Activated gamma-delta T cell treated with anti-CD3 and anti-CD28 coated beads, Interleukin-2, amount 50 U/mL, for 16 hours (primary cell): Measurements from ENCODE around the gene TESK2.
A peak's percentile ranks its signal among the peaks of the same experiment; 100 is the strongest.
"Not testable (repeated sequence)": the region's sequence is repeated elsewhere in the genome, so short reads cannot be mapped to it uniquely, and the experiment has no call there.

Experiments used
- DNase-seq: peaks from one replicate; pipeline ENCODE4 v3.0.0-alpha.2; 2020; ENCODE audit warnings: low read depth

The TESK2 gene, protein sequence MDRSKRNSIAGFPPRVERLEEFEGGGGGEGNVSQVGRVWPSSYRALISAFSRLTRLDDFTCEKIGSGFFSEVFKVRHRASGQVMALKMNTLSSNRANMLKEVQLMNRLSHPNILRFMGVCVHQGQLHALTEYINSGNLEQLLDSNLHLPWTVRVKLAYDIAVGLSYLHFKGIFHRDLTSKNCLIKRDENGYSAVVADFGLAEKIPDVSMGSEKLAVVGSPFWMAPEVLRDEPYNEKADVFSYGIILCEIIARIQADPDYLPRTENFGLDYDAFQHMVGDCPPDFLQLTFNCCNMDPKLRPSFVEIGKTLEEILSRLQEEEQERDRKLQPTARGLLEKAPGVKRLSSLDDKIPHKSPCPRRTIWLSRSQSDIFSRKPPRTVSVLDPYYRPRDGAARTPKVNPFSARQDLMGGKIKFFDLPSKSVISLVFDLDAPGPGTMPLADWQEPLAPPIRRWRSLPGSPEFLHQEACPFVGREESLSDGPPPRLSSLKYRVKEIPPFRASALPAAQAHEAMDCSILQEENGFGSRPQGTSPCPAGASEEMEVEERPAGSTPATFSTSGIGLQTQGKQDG

DNA sequence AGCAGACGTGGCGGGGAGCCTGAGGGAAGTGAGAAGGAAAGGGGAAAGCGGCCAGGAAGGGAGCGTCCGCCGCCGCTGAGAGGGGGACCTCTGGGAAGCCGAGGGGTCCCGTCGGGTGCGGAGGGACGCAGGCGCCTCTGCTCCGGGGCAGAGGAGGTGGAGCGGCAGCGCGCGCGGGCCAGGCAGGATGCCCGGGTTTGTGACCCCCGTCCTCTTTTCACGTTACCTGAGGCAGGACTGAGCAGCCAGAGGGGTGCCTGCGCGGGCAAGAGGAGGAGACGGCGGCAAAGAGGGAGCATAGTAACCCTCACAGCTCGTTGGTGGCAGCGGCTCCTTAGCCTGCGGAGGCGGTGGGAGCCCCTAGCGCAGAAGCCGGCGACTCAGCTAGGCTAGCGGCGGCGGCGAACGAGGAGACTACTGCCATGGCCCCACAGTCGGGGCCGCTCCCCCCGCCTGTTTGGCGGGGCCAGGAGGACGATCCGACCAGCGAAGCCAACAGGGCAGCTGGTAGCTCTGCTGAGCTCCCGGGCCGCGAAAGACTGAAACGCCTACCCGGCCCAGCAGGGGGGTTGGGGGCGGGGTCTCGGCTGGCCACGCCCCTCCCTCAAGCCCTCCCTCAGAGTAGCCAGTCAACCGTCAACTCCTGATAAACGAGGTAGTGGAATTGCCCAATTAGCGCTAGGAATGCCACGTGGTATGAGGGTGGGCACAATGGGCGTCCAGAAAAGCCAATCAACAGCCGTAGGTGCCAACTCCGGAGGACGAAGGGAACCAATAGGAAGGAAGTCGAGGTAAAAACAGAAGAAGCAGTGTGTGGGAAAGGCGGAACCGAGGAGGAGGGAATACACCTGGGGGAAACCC is at the start of gene TESK2:
Gene TESK2 (minus strand): TSS at position 538 of the 861 bp plus-strand sequence. CDS start 33,378 bp downstream, outside the sequence.
- peak; percentile 92 for DNase-seq

DNA sequence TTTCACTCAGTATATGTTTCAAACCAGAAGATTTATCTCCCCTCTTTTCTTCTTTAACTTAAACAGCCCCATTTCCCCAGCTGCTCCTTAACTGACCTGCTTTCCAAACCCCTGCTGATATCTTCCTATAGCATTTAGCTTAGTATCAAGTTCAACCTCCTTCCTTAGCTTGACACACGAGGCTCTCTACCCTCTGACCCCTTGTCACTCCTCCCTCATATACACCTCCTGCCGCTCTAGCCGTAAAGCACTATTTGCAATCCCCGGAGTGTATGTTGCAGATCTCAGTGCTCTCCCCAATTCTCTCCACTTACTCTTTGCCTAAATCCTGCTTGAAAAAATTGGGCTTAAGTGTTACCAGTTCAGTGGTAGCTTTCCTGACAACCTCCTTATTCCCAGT is 45.9 kb upstream of the TESK2 start:
- no peak for DNase-seq

DNA sequence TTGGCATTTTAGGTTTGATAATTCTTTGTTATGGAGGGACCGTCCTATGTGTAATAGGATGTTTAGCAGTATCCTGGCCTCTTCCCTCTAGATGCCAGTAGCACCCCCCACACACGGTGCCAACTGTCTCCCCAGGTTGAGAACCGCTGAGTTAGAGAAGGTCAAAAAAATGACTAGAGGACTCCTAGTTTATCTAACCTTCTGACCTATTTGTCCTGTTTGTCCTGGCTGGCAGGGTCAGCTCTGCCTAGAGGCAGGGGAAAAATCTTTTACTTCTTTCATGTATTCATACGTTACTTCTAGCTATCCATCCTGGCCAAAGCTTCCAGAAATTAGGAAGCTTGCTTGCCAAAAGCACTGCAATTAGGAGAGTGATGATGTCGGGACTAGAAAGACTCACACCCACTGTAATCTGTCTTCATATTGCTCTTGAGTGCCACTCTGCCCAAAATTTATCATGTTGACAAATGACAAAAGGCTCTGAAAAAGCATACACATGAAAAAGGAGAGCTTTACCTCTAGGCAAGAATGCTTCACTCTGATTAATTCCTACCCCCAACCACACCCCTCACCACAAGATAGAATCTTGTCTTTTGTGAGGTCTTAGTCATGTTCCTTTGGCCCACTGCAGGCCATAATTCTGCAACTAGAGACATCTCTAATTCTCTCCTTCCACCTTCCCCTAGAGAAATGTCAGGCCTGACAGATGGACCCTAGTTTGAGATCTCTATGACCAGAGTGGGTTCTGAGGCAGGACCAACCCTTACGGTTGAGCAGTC is 45.2 kb upstream of the TESK2 start:
- DNase-seq = no peak

DNA sequence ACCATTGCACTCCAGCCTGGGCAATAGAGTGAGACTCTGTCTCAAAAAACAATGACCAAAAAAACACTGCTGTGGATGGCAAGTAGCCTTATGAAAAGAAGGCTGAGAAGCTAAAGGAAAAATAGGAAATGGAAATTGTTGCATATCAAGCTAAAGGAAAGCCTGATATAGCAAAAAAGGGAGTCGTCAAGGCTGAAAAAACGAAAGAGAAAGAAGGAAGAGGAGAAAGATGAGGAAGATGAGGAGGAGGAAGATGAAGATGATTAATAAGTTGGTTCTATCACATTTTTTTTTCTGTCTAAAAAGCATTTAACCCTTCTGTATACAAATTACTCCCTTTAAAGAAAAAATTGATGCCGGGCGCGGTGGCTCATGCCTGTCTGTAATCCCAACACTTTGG is 40.9 kb upstream of the TESK2 start:
- no peak for DNase-seq

DNA sequence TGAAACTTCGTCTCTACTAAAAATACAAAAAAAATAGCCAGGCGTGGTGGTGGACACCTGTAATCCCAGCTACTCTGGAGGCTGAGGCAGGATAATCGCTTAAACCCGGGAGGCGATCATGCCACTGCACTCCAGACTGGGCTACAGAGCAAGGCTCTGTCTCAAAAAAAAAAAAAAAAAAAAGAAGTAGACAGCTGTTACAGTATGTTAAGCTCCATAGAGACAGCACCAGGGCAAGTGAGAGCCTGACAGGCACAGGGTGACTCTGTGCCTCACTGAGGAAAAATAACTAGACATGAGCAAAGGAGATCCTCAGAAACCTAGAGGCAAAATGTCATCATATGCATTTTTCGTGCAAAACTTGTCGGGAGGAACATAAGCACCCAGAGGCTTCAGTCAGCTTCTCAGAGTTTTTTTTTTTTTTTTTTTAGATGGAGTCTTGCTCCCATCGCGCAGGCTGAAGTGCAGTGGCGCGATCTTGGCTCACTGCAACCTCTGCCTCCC is 39.7 kb upstream of the TESK2 start:
- no peak for DNase-seq

DNA sequence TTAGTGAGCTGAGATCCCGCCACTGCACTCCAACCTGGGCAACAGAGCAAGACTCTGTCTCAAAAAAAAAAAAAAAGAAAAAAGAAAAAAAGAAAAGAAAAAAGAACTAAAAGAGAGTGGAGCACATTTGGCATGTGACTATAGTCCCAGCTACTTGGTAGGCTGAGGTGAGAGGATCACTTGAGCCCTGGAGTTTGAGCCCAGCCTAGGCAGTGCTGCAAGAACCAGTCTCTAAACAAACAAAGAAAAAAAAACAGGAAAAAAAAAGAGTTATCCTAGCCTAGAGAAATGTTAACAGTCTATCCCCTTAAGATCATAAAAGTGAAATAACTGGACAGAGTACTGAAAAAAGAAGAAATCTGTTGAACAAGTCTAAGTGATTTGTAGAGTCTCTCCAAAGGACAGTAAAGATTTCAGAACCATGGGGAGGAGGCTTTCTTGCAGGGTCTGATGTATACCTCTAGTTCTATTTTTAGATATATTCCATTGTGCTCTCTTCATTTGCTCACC is 35.2 kb upstream of the TESK2 start:
- no peak for DNase-seq

DNA sequence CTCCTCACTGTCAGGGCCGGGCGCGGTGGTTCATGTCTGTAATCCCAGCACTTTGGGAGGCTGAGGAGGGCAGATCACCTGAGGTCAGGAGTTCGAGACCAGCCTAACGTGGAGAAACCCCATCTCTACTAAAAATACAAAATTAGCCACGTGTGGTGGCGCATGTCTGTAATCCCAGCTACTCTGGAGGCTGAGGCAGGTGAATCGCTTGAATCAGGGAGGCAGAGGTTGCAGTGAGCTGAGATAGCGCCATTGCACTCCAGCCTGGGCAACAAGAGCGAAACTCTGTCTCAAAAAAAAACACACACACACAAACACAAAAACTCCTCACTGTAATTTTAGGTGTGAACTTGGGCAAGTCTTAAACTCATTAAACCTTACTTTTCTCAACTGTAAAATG is 33.0 kb upstream of the TESK2 start:
- not testable (repeated sequence) for DNase-seq

DNA sequence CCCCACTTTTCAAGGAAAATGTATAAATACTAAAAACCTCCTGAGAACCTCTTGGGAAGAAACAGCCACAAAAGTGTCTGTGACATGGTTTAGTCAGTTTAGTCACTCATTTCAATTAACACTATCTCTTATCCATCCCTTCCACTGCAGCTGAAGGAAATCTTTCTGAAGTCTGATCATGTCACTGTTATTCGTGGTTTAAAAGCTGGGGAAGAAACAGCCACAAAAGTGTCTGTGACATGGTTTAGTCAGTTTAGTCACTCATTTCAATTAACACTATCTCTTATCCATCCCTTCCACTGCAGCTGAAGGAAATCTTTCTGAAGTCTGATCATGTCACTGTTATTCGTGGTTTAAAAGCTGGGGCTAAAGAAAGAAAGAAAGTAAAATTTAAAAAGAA is 32.6 kb upstream of the TESK2 start:
- not testable (repeated sequence) for DNase-seq

DNA sequence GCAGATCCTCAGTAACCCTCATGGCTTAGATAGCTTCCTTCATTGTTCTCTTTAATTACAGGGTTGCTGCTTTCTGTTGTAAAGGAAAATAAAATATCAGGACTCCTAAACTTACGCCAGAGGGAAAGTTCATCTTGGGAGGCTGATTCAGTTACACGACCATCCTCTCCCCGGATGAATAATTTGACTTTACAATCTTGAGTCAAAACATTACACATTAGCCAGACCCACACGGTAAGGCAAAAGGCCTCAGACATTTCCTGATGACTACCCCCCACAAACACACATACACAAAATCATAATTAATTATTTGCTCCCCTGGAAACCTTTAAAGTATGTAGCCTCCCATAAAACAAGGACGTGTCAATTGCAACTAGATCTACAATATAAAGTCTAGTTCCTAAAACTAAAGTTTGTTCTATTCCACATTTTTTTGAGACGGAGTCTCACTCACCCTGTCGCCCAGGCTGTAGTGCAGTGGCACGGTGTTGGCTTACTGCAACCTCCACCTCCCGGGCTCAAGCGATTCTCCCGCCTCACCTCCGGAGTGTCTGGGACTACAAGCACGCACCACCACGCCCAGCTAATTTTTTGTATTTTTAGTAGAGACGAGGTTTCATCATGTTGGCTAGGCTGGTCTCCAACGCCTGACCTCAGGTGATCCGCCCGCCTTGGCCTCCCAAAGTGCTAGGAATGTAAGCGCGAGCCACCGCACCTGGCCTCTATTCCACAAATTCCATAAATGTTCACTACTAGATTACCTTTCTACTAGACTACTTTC is 31.6 kb upstream of the TESK2 start:
- no peak for DNase-seq

DNA sequence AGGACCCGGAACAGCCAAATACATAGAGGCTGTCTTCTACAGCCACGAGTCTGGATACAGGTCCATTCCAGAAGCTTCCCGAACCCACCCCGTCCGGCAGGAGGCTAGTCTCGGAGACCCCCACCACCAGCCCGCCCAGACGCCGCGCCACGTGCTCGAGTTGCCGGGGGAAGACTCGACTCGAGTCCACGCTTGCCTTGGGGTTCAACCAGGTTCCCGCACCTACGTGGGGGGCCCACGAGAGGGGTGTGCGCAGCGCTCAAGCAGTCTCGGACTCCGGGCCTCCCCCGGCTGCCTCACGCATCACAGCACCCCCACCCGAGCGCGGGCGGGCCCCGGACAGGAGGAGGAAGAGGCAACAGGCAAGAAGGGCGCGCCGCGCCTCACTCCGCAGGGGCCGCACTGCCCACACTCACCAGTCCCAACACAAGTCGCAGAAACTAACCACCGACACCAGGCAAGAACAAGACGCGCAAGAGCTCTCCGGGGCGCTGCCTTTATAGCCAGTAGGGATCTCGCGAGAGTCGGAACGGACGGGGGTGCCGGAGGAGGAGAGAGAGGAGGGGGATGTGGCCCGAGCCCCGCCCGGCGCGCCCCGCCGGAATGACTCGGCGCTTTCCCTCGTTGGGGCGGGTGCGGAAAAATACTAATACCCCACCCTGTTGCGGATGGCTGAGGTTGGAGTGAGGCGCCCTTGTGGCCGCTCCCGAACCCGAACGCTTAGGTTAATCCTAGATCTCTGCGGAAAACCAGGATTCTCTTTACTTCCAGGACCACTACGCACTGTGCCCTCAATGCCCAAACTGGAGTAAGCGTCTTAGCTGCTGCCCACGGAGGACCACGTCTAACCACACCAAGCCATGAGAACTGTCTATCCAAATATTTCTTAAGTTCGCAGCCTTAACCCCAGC is 30.7 kb upstream of the TESK2 start, which contains the start of gene PRDX1:
Gene PRDX1 (minus strand): TSS at position 472 of the 911 bp plus-strand sequence. CDS start 2,841 bp downstream, outside the sequence.
- peak; percentile 94 for DNase-seq

DNA sequence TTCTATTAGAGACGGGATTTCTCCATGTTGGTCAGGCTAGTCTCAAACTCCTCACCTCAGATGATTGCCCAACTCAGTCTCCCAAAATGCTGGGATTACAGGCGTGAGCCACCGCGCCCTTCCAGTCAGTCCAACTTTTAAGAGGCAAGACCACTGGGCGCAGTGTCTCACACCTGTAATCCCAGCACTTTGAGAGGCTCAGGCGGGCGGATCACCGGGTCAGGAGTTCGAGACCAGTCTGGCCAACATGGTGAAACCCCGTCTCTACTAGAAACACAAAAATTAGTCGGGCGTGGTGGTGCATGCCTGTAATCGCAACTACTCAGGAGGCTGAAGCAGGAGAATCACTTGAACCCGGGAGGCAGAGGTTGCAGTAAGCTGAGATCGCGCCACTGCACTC is 28.8 kb upstream of the TESK2 start:
- DNase-seq = not testable (repeated sequence)

DNA sequence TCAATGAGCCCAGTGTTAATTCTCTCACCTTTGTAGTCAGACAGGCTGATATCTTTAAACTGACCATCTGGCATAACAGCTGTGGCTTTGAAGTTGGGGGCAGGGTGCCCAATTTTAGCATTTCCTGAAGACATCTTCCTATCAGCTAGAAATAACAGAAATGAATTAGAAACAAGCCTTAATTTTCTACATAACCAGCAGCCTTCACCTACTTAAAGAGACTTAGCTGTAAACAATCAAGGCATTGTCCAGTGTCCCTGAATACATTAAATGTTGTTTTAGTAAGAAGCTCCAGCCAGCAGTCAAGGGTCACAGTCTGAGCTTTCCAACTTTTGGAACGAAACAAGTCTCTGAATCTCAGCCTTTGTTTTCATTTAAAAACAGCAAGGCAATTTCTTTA is 27.9 kb upstream of the TESK2 start:
- DNase-seq = no peak

DNA sequence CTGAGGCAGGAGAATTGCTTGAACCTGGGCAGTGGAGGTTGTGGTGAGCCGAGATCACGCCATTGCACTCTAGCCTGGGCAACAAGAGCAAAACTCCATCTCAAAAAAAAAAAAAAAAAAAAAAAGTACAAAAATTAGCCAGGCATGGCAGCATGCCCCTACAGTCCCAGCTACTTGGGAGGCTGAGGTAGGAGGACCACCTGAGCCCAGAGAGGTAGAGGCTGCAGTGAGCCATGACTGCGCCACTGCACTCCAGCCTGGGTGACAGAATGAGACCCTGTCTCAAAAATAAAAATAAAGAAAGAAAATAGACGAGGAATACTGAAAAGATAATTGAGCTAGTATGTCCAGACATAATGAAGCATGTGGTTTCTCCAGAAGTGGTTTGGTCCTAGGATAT is 27.4 kb upstream of the TESK2 start:
- DNase-seq = not testable (repeated sequence)

DNA sequence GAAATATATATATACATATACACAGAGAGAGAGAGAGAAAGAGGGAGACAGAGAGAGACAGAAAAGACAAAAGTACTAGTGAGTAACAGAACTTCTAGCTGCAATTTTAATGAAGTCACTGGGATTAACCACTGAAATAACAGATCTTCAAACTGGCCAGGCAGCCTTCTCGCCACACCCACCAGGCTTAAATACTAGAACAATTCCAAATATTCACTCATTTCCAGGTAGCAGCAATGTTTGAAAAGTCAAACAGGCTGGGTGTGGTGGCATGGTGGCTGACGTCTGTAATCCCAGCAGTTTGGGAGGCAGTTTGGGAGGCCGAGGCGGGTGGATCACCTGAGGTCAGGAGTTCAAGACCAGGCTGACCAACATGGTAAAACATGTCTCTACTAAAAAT is 25.5 kb upstream of the TESK2 start:
- DNase-seq = no peak

DNA sequence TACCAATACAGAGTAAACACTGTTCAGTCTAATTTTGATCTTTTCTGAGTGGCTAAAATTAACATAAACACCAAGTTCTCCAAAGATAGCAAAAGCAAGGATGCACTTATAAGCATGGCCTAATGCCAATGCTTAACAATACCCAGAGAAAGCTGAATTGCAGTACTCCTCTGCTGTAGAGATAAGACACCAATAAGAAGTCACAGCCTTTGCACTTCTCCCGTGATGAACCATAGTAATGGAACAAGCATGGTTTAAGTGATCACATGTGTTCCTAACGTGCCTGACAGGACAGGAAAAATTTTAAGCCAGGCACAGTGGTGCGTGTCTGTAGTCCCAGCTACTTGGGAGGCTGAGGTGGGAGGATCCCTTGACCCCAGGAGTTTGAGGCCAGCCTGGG is 25.1 kb upstream of the TESK2 start:
- no peak for DNase-seq

DNA sequence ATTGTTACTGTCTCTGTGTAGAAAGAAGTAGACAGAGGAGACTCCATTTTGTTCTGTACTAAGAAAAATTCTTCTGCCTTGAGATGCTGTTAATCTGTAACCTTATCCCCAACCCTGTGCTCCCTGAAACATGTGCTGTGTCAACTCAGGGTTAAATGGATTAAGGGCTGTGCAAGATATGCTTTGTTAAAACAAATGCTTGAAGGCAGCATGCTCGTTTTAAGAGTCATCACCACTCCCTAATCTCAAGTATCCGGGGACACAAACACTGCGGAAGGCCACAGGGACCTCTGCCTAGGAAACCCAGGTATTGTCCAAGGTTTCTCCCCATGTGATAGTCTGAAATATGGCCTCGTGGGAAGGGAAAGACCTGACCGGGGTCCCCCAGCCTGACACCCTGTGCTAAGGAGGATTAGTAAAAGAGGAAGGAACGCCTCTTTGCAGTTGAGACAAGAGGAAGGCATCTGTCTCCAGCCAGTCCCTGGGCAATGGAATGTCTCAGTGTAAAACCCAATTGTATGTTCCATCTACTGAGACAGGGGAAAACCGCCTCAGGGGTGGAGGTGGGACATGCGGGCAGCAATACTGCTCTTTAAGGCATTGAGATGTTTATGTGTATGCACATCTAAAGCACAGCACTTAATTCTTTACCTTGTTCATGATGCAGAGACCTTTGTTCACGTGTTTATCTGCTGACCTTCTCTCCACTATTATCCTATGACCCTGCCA is 22.7 kb upstream of the TESK2 start:
- not testable (repeated sequence) for DNase-seq

DNA sequence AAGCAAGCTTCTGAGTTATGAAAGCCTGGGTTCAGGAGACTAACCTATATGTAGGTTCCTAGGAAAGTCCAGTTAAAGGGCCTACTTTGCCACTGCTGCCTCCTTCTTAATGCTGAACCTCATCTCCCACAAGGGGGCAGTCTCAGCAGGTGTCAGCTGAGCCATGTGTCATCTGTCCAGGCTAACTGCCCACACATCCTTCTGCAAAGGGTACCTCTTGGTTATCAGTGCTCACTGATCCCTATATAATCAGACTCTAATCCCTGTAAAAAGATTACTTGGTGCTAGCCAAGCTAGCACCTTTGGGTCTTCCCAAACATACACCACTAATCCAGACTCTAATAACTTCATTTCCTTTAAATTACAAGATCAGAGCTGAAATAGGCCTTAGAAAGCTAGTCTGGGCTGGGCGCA is 21.7 kb upstream of the TESK2 start:
- peak; percentile 38 for DNase-seq

DNA sequence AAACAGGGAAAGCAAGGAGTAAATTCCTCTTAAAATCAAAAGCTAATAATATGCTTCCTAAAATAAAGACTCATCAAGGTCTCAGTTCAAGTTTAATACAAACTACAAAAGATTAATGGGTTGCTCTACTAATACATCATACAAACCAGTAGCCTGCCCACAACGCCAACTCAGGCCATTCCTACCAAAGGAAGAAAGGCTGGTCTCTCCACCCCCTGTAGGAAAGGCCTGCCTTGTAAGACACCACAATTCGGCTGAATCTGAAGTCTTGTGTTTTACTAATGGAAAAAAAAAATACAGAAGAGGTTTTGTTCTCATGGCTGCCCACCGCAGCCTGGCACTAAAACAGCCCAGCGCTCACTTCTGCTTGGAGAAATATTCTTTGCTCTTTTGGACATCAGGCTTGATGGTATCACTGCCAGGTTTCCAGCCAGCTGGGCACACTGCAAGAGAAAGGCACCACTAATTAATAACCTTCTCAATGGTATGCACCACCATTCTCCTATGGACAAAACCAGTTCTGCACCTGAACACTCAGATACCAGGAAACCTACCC is 20.1 kb upstream of the TESK2 start:
- DNase-seq = no peak
